BJ (cell line): ENCODE results near the gene EP400. TPM values are rescaled to one million over a fixed set of nuclear protein-coding genes. Genes with fewer than 3 reads are reported as not detected.

Source experiments
- CTCF ChIA-PET: fragments of 350-600 bp; formaldehyde crosslinking; extraction: SDS; loops from one replicate; lab custom pipeline; 2021; ENCODE audit warnings: antibody characterized with exemption, inconsistent platforms; lab: Yijun Ruan, JAX
- POLR2A ChIA-PET: fragments of 300-600 bp; sonication (Branson Sonifier 250); formaldehyde crosslinking; extraction: SDS; loops from one replicate; lab custom pipeline; 2021; ENCODE audit warnings: antibody characterized with exemption; lab: Charles Lee
- DNase-seq: peaks from one replicate; pipeline ENCODE4 v3.0.0-alpha.2; 2011; ENCODE audit warnings: low read depth
- H3K27me3 ChIP-seq: 2 replicates; pipeline ENCODE4 v1.6.0; 2011; ENCODE audit warnings: low read length; ENCODE audit not compliant: control insufficient read depth, insufficient read depth
- H3K36me3 ChIP-seq: 2 replicates; pipeline ENCODE4 v1.5.1; 2011; ENCODE audit warnings: low read length; ENCODE audit not compliant: control insufficient read depth, insufficient read depth
- H3K4me3 ChIP-seq: 2 replicates; pipeline ENCODE4 v1.5.1; 2011; ENCODE audit warnings: low read depth, mild to moderate bottlenecking, control low read depth, low read length
- CTCF ChIP-seq: IDR thresholded peaks from 2 replicates; pipeline ENCODE4 v1.5.1; 2011; ENCODE audit warnings: low read depth, mild to moderate bottlenecking, control low read depth, inconsistent platforms, low read length, moderate library complexity; ENCODE audit not compliant: insufficient read depth
- polyA plus RNA-seq: library from polyadenylated mRNA; depleted of rRNA; stranded (reverse); fragments of >200 nt; gene quantifications from 2 replicates; pipeline ENCODE4 v1.2.3, GENCODE V29; 2011

Gene EP400
- polyA plus RNA-seq, 1 experiment, result 2.5 TPM

GRCh38 chr12:131979606-131980005 lies 29.9 kb downstream of the EP400 start:
- CTCF ChIA-PET, result no interaction called here
- POLR2A ChIA-PET, result no interaction called here
- no peak for DNase-seq
- H3K27me3 ChIP-seq, result no peaks in the 10 kb centered on the region
- H3K4me3 ChIP-seq, result no peak overlapping the region
- H3K36me3 ChIP-seq, result peaks cover 16% of the 10 kb centered on the region
- no peak for TF ChIP-seq CTCF

GRCh38 chr12:131980263-131980662 lies 30.5 kb downstream of the EP400 start:
- ChIA-PET CTCF (no interaction called here), POLR2A (no interaction called here)
- TF ChIP-seq CTCF, result peak; percentile 12; the same call in 1 of the 2 replicates
- no peak for DNase-seq
- Histone ChIP-seq H3K27me3 (no peaks in the 10 kb centered on the region), H3K36me3 (peaks cover 14% of the 10 kb centered on the region), H3K4me3 (no peak overlapping the region)

- ChIA-PET POLR2A (no interaction called here), CTCF (no interaction called here)
- TF ChIP-seq CTCF, result no peak
- DNase-seq, result no peak
- Histone ChIP-seq H3K27me3 (no peaks in the 10 kb centered on the region), H3K36me3 (peaks cover 20% of the 10 kb centered on the region), H3K4me3 (no peak overlapping the region)
These were observed 31.6 kb downstream of the EP400 start for GRCh38 chr12:131981388-131981787.

GRCh38 chr12:131982041-131982440 lies 32.3 kb downstream of the EP400 start:
- ChIA-PET CTCF (interaction anchor here (1.1 kb wide), 1 partner anchor 32 kb away, joined by 3 read pairs; the partner anchor contains the start of gene EP400), POLR2A (no interaction called here)
- DNase-seq, result no peak
- peaks cover 23% of the 10 kb centered on the region for H3K36me3 ChIP-seq
- H3K27me3 ChIP-seq, result no peaks in the 10 kb centered on the region
- no peak overlapping the region for H3K4me3 ChIP-seq
- TF ChIP-seq CTCF, result no peak

- no peak for DNase-seq
- no peak overlapping the region for H3K4me3 ChIP-seq
- TF ChIP-seq CTCF, result no peak
- peaks cover 28% of the 10 kb centered on the region for H3K36me3 ChIP-seq
- CTCF ChIA-PET, result interaction anchor here (1.1 kb wide), 1 partner anchor 33 kb away, joined by 3 read pairs; the partner anchor contains the start of gene EP400
- no peaks in the 10 kb centered on the region for H3K27me3 ChIP-seq
- POLR2A ChIA-PET, result no interaction called here
These were observed 33.3 kb downstream of the EP400 start for GRCh38 chr12:131983026-131983425.
